Inflammatory macrophage treated with lipopolysaccharide for 4 hours (primary cell): ENCODE measurements around the gene DSTN.

Experiments used
- DNase-seq: peaks from one replicate; pipeline ENCODE4 v3.0.0-alpha.2; 2020

Gene DSTN

GRCh38 chr20:17638835-17639407, 69.0 kb downstream of the DSTN start:
- DNase-seq: no peak

GRCh38 chr20:17640146-17640874, 70.4 kb downstream of the DSTN start:
- no peak for DNase-seq

- no peak for DNase-seq
These were observed 71.1 kb downstream of the DSTN start for GRCh38 chr20:17640875-17641378.

- no peak for DNase-seq
These were observed 71.7 kb downstream of the DSTN start for GRCh38 chr20:17641520-17641964.

- DNase-seq: no peak
These were observed 72.1 kb downstream of the DSTN start for GRCh38 chr20:17641993-17642392.

- DNase-seq: no peak
These were observed 72.8 kb downstream of the DSTN start for GRCh38 chr20:17642404-17643269.

- DNase-seq: no peak
These were observed 73.8 kb downstream of the DSTN start for GRCh38 chr20:17643531-17644188.

GRCh38 chr20:17644451-17644850, 74.6 kb downstream of the DSTN start:
- DNase-seq: no peak

GRCh38 chr20:17645010-17645409, 75.1 kb downstream of the DSTN start:
- no peak for DNase-seq

GRCh38 chr20:17645546-17646208, 75.8 kb downstream of the DSTN start:
- no peak for DNase-seq

- no peak for DNase-seq
These were observed 76.5 kb downstream of the DSTN start for GRCh38 chr20:17646209-17646960.

- no peak for DNase-seq
These were observed 77.1 kb downstream of the DSTN start for GRCh38 chr20:17646961-17647301.

- no peak for DNase-seq
These were observed 77.8 kb downstream of the DSTN start for GRCh38 chr20:17647391-17648314.

GRCh38 chr20:17648315-17648646, 78.4 kb downstream of the DSTN start:
- DNase-seq: no peak

GRCh38 chr20:17648791-17649730, 79.2 kb downstream of the DSTN start:
- DNase-seq: no peak

GRCh38 chr20:17650301-17651128, 80.6 kb downstream of the DSTN start:
- DNase-seq: no peak

GRCh38 chr20:17651129-17651759, 81.4 kb downstream of the DSTN start:
- DNase-seq: no peak

- no peak for DNase-seq
These were observed 82.0 kb downstream of the DSTN start for GRCh38 chr20:17651760-17652388.
